Neural cell (in vitro differentiated cells): ENCODE results near the gene CD6. TPM values are rescaled to one million over a fixed set of nuclear protein-coding genes. Genes with fewer than 3 reads are reported as not detected.

Experiments
- H2AFZ ChIP-seq: fragments of 200-600, 300-800 bp; sonication (generic), shearing (Covaris generic); 2 replicates; pipeline ENCODE4 v1.6.0; 2014; ENCODE audit warnings: low read depth, mild to moderate bottlenecking, antibody characterized with exemption, low read length, moderate library complexity
- H3F3A ChIP-seq: fragments of 200-600 bp; shearing (Covaris generic); 2 replicates; pipeline ENCODE4 v1.6.1; 2016; ENCODE audit warnings: mild to moderate bottlenecking, moderate library complexity, mixed read lengths, antibody characterized with exemption, low read length; ENCODE audit not compliant: insufficient read depth, poor library complexity, severe bottlenecking
- H3K27ac ChIP-seq: fragments of 200-600, 300-800 bp; sonication (generic), shearing (Covaris generic); 2 replicates; pipeline ENCODE4 v1.5.1; 2014; ENCODE audit warnings: mild to moderate bottlenecking, low read length, moderate library complexity
- H3K27me3 ChIP-seq: fragments of 300-800, 200-600 bp; sonication (generic), shearing (Covaris generic); 2 replicates; pipeline ENCODE4 v1.6.0; 2014; ENCODE audit warnings: mild to moderate bottlenecking, low read depth, low read length, moderate library complexity; ENCODE audit not compliant: insufficient read depth
- H3K36me3 ChIP-seq: fragments of 300-800, 200-600 bp; sonication (generic), shearing (Covaris generic); 2 replicates; pipeline ENCODE4 v1.5.1; 2014; ENCODE audit warnings: mild to moderate bottlenecking, antibody characterized with exemption, low read length, moderate library complexity; ENCODE audit not compliant: insufficient read depth
- H3K4me2 ChIP-seq: fragments of 300-800, 200-600 bp; sonication (generic), shearing (Covaris generic); 2 replicates; pipeline ENCODE4 v1.6.0; 2014; ENCODE audit warnings: mild to moderate bottlenecking, low read length
- H3K4me3 ChIP-seq: fragments of 300-800, 200-600 bp; sonication (generic), shearing (Covaris generic); 2 replicates; pipeline ENCODE4 v1.5.1; 2014; ENCODE audit warnings: mild to moderate bottlenecking, low read length, moderate library complexity
- H3K79me2 ChIP-seq: fragments of 200-600 bp; shearing (Covaris generic); replicated peaks from 2 replicates; pipeline ENCODE4 v1.6.0; 2014; ENCODE audit warnings: mild to moderate bottlenecking, low read length, moderate library complexity; ENCODE audit not compliant: insufficient read depth
- H3K9ac ChIP-seq: fragments of 300-800, 200-600 bp; sonication (generic), shearing (Covaris generic); 2 replicates; pipeline ENCODE4 v1.6.1; 2016; ENCODE audit warnings: mild to moderate bottlenecking, low read length, mixed read lengths
- H3K9me2 ChIP-seq: fragments of 200-600 bp; shearing (Covaris generic); 2 replicates; pipeline ENCODE4 v1.6.1; 2016; ENCODE audit warnings: mild to moderate bottlenecking, low read length, mixed read lengths; ENCODE audit not compliant: insufficient read depth
- H3K9me3 ChIP-seq: fragments of 200-600, 300-800 bp; sonication (generic), shearing (Covaris generic); 2 replicates; pipeline ENCODE4 v1.6.1; 2016; ENCODE audit warnings: mild to moderate bottlenecking, mixed run types, low read length, moderate library complexity, mixed read lengths
- H4K20me1 ChIP-seq: fragments of 200-600 bp; shearing (Covaris generic); 2 replicates; pipeline ENCODE4 v1.6.1; 2016; ENCODE audit warnings: mild to moderate bottlenecking, mixed run types; ENCODE audit not compliant: insufficient read depth
- EP300 ChIP-seq: fragments of 450-650 bp; conservative IDR thresholded peaks from 2 replicates; pipeline ENCODE4 v1.6.1; 2014; ENCODE audit warnings: antibody characterized with exemption, mild to moderate bottlenecking, moderate library complexity; ENCODE audit not compliant: poor library complexity, severe bottlenecking
- EZH2 ChIP-seq: fragments of 200-600, 300-800 bp; shearing (Covaris generic), sonication (generic); IDR thresholded peaks from 2 replicates; pipeline ENCODE4 v1.6.1; 2014; ENCODE audit warnings: antibody characterized with exemption, low read length, borderline replicate concordance, mild to moderate bottlenecking; ENCODE audit not compliant: insufficient read depth, poor library complexity, severe bottlenecking
- MXI1 ChIP-seq: fragments of 450-650 bp; conservative IDR thresholded peaks from 2 replicates; pipeline ENCODE4 v1.6.1; 2014; ENCODE audit warnings: antibody characterized with exemption, mild to moderate bottlenecking; ENCODE audit not compliant: poor library complexity, severe bottlenecking
- POLR2AphosphoS5 ChIP-seq: IDR thresholded peaks from 2 replicates; pipeline ENCODE4 v1.6.1; 2012
- RAD21 ChIP-seq: fragments of 450-650 bp; conservative IDR thresholded peaks from 2 replicates; pipeline ENCODE4 v1.6.1; 2014; ENCODE audit warnings: antibody characterized with exemption, mild to moderate bottlenecking, moderate library complexity
- SMC3 ChIP-seq: fragments of 450-650 bp; conservative IDR thresholded peaks from 2 replicates; pipeline ENCODE4 v1.6.1; 2014; ENCODE audit warnings: antibody characterized with exemption, mild to moderate bottlenecking, moderate library complexity; ENCODE audit not compliant: poor library complexity
- TAF1 ChIP-seq: IDR thresholded peaks from 2 replicates; pipeline ENCODE4 v1.6.1; 2012; ENCODE audit warnings: low read depth
- polyA plus RNA-seq: library from polyadenylated mRNA; depleted of rRNA; stranded (reverse); fragments of >200 nt; gene quantifications from 2 replicates; pipeline ENCODE4 v1.2.3, GENCODE V29; 2014
- small RNA-seq, 3 experiments: library from RNA; depleted of rRNA; stranded (forward); fragments of <200 nt; gene quantifications; one replicate each; pipeline ENCODE3, GENCODE V24; 2012
- TF ChIP-seq, protein P1 (sequence below): fragments of 450-650 bp; IDR thresholded peaks from 2 replicates; pipeline ENCODE4 v1.5.1; 2014; ENCODE audit warnings: antibody characterized with exemption, mild to moderate bottlenecking, moderate library complexity; ENCODE audit not compliant: poor library complexity, severe bottlenecking

CD6 gene
- polyA plus RNA-seq, 1 donor from 2014 or later: not detected

DNA sequence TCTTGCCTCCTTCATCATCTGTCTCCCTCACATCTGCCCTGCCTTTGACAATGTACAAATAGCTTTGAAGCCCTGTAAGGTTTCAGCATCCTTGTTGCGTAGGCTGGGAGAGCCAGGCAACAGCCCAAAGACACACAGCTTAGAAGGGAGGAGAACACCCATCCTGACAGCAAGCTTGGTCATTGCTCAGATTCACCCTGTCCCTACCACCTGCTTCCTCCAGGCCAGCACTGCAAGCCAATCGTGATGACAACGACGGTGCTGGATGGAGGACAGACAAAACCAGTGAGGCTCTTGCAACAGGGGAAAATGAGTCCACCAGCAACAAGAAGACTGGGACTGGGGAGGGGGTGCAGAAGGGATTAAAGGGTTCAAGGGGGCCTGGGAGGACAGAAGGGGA, 97.9 kb downstream of the CD6 start:
- Histone ChIP-seq H3K79me2 (no peaks in the 10 kb centered on the region), H3F3A (no peaks in the 10 kb centered on the region), H3K4me3 (no peak overlapping the region), H3K27me3 (no peaks in the 10 kb centered on the region), H3K4me2 (no peak overlapping the region), H4K20me1 (no peaks in the 10 kb centered on the region), H3K9ac (no peak overlapping the region), H3K9me2 (no peaks in the 10 kb centered on the region), H2AFZ (no peak overlapping the region), H3K27ac (no peak overlapping the region), H3K36me3 (no peaks in the 10 kb centered on the region), H3K9me3 (no peaks in the 10 kb centered on the region)
- TF ChIP-seq EP300 (no peak), RAD21 (no peak), POLR2AphosphoS5 (no peak), MXI1 (no peak), EZH2 (no peak), SMC3 (no peak), TAF1 (no peak)
- TF ChIP-seq, protein P1, sequence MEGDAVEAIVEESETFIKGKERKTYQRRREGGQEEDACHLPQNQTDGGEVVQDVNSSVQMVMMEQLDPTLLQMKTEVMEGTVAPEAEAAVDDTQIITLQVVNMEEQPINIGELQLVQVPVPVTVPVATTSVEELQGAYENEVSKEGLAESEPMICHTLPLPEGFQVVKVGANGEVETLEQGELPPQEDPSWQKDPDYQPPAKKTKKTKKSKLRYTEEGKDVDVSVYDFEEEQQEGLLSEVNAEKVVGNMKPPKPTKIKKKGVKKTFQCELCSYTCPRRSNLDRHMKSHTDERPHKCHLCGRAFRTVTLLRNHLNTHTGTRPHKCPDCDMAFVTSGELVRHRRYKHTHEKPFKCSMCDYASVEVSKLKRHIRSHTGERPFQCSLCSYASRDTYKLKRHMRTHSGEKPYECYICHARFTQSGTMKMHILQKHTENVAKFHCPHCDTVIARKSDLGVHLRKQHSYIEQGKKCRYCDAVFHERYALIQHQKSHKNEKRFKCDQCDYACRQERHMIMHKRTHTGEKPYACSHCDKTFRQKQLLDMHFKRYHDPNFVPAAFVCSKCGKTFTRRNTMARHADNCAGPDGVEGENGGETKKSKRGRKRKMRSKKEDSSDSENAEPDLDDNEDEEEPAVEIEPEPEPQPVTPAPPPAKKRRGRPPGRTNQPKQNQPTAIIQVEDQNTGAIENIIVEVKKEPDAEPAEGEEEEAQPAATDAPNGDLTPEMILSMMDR: no peak

Small RNA genes within 50 kb of the gene (small RNA-seq; reads per million reads assigned to genes)
- gene RNU6-933P: 0.45 to 0.65 (median 0.49) reads per million in 3 experiments

Other genes starting within 250 kb of the CD6 start
- not detected in 2 replicates for gene MS4A18, start 247.0 kb upstream of the CD6 start, polyA plus RNA-seq
- not detected in 2 replicates for gene MS4A15, start 214.8 kb upstream of the CD6 start, polyA plus RNA-seq
- not detected in 2 replicates for gene MS4A10, start 186.3 kb upstream of the CD6 start, polyA plus RNA-seq
- 0.16 and 1.3 TPM in 2 replicates for gene CCDC86, start 129.6 kb upstream of the CD6 start, polyA plus RNA-seq
- 0.16 and 0.51 TPM in 2 replicates for gene PTGDR2, start 115.7 kb upstream of the CD6 start, polyA plus RNA-seq
- gene ZP1, start 104.1 kb upstream of the CD6 start, polyA plus RNA-seq: 0.62 and 1.5 TPM in 2 replicates
- 71.3 and 99.4 TPM in 2 replicates for gene PRPF19, start 65.1 kb upstream of the CD6 start, polyA plus RNA-seq
- gene TMEM109, start 57.5 kb upstream of the CD6 start, polyA plus RNA-seq: 1.8 and 4.6 TPM in 2 replicates
- gene TMEM132A, start 47.2 kb upstream of the CD6 start, polyA plus RNA-seq: 215 and 280 TPM in 2 replicates
- not detected in 2 replicates for gene SLC15A3, start 19.5 kb upstream of the CD6 start, polyA plus RNA-seq
- gene CD5, start 130.8 kb downstream of the CD6 start, polyA plus RNA-seq: not detected in 2 replicates
- 7.2 and 7.3 TPM in 2 replicates for gene VPS37C, start 189.7 kb downstream of the CD6 start, polyA plus RNA-seq
- gene PGA3, start 231.8 kb downstream of the CD6 start, polyA plus RNA-seq: not detected in 2 replicates